NCI-H1417 treated with DMSO at 0.1 percent for 48 hours (cell line): ENCODE measurements around the gene VOPP1.

Experiments
- DNase-seq: peaks from one replicate; lab custom pipeline; 2025; lab: John Stamatoyannopoulos, UW

VOPP1 gene

GRCh38 chr7:55468495-55468894 lies 103.8 kb downstream of the VOPP1 start:
- DNase-seq, result no peak

GRCh38 chr7:55467047-55467593 lies 105.2 kb downstream of the VOPP1 start:
- DNase-seq, result no peak

GRCh38 chr7:55465691-55466090 lies 106.6 kb downstream of the VOPP1 start:
- no peak for DNase-seq

- no peak for DNase-seq
Observed at GRCh38 chr7:55464422-55464821, 107.9 kb downstream of the VOPP1 start.

GRCh38 chr7:55463686-55464262 lies 108.5 kb downstream of the VOPP1 start:
- DNase-seq, result no peak

GRCh38 chr7:55458351-55458750 lies 114.0 kb downstream of the VOPP1 start:
- no peak for DNase-seq

- DNase-seq, result no peak
Observed at GRCh38 chr7:55457801-55458200, 114.5 kb downstream of the VOPP1 start.

DNA sequence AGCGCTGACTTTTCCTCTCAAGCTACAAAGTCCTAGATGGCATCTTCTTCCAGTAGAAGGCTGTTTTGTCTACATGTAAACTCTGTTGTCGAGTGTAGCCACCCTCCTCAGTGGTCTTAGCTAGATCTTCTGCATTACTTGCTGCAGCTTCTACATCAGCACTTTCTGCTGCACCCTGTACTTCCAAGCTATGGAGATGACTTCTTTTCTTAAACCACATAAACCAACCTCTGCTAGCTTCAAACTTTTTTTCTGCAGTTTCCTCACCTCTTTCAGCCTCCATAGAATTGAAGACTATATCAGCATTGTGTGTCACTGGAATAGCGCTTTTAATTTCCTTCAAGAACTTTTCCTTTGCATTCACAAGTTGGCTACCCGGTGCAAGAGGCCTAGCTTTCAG lies 119.3 kb downstream of the VOPP1 start:
- DNase-seq, result no peak

- DNase-seq, result no peak
Observed at GRCh38 chr7:55449992-55450535, 122.2 kb downstream of the VOPP1 start.

DNA sequence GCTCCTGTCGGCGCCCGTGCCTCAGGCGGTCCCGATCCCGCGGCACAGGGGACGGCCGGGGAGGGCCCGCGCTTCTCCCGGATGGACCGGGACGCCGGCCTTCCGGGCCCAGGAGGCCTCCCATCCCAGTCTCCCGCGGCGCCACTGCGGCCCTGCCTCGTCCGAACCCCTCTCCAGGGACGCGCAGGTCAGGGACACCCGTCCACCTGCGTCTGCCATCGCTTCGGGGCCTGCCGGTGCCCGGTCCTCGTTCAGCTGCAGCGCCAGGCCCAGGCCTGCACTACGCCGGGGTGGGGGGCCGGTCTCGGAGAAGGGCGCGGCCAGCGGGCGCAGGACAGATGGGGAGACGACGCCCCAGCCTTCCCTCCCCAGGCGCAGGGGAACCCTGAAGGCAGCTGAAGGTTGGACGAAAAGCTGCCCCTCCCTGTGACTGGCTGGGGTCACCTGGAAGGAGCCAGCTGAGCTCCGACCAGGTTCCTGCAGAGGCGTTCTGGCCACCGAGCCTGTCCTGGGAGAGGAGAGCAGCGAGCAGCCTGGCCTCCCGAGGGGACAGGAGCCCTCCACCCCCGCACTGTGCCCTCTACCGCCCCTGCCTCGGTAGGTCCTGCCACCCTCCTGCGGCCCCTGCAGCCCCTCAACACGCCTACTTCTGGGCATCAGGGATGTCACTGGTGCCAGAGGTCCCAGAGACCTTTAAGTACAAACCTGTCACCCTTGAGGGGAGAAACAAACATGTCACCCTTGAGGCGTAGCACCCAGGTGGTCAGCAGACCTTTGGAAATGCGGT lies 122.9 kb downstream of the VOPP1 start:
- DNase-seq, result no peak

DNA sequence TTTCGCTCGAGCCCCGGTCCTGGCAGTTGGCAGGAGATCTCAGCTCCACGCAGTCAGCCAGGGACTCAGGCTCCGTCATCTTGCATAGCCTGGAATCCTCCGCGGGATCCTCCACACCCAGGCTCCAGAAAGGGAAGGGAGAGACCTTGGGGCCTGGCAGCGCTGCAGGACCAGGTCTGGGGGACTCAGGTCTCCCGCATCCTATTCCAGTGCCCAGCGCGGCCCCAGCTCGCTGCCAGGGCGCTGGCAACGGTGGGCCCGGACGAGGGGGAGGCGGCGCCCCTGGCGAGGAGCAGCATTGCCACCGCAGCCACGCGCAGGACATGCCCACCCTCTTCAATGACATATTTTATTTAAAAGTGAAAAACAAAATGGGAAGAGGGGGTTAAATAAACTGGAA lies 123.8 kb downstream of the VOPP1 start:
- no peak for DNase-seq

- DNase-seq, result no peak
Observed at GRCh38 chr7:55444786-55445185, 127.5 kb downstream of the VOPP1 start.

DNA sequence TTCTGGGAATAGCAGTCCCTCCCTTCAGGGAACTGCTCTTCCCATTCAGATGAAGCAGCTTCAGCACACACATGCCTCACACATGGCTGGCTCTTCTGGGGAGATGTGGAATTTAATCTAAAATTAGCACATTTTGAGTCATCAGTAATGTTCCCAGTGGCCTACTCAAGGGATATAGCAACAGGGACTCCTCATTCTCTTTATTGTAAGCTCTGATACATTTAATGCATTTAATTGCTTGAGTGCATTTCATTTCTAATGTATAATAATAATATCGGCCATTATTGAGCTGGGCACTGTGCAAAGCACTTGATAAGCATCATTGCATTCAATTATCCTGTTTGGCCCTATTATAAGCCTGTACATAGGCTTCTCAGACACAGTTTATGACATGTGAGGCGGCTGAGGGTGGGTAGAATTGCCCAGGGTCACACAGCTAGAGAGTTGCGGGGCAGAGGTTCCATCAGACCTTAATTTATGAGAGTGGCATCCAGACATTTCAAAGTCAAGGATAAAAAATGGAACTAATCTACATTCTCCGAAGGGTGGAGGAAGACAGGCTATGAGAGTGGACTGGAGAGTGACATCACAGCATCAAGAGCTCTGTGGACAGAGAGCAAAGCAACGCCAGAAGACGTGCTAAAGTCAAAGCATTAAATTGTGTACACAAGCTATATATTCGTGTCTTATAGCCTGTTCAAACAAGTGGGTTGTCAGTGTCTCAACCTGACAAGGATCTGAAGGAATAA lies 130.4 kb downstream of the VOPP1 start:
- DNase-seq, result no peak

GRCh38 chr7:55441002-55441401 lies 131.3 kb downstream of the VOPP1 start:
- no peak for DNase-seq

DNA sequence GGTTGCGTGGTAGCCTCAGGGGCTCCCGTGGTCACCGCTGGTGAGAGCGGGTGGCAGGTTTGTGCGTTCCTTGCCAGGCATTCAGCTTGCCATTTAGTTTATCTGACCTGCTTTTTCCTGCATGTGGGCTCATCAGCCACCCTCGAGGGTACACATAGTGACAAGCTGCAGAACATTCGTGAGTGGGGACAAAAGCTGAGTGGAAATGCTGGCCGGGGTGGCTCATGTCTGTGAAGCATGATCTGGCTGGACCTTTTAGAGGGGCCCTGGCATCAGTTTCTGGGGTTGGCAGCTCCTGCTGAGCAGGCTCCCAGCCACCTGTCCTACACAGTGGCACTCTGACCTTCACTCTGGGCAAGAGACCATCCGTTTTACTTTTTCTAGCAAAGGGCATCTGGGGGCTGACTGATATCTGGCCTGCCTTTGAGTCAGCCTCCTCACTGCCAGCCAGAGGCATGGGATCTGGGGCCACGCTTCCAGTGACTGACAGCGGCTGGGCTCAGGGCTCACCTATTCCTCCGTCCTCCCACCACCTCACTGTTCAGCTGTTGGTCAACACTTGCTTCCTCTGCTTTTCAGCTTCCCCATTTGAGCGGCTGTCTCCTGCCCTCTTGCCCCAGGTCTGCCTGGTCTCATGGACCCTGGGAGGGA lies 132.1 kb downstream of the VOPP1 start:
- DNase-seq, result no peak

DNA sequence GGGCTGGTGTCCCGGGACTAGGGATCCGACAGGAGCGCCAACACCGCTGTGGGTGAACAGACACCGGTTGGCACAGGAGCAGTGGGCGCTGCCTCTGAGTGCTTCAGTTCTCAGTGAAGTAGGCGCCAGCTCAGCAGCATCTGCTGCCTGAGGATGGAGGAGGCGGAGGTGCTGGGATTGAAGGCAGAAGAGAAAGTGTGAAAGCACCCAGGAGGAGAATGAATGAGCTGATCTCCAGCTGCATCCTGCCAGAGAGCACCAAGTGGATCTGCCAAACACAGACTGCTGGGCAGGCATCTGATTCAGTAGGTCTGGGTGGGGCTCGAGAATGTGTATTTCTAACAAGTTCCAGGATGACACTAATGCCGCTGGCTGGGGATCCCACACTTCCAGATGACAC lies 132.7 kb downstream of the VOPP1 start:
- no peak for DNase-seq

DNA sequence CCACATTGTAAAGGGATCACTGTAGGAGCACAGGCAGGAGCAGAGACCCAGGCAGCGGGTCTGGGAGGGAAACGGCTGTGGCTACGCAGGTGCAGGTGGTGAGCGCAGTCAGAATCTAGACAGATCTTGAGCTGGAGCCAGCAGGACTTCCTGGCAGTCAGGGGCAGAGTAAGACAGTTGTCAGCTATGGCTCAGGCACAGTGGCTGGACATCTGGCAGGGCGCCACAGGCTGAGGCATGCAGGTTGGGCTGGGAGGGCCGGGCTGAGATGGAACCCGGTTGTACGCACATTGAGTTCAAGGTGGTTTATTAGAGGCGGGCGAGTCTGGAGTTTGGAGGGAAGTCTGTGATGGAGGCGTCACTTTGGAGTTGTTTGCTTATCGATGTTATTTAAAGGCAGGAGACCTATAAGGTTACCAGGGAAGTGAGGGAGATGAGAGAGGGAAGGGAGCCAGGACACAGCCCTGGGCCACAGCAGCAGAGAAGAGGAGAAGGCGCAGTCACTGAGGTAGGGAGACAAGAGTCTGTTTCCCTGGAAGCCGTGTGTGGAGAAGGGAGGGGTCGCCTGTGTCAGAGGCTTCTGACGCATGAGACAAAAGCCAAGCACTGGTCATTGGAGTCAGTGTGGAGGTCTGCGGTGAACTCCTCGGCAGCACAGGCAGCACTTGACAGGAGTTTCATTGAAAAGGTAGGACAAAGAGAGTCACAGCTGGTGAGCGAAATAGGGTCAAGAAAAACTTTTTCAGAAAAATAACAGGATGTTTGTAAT lies 133.4 kb downstream of the VOPP1 start:
- DNase-seq, result no peak

GRCh38 chr7:55438085-55438756 lies 134.1 kb downstream of the VOPP1 start:
- peak; percentile 68 for DNase-seq

- no peak for DNase-seq
Observed at GRCh38 chr7:55437375-55437774, 134.9 kb downstream of the VOPP1 start.

GRCh38 chr7:55436457-55436856 lies 135.8 kb downstream of the VOPP1 start:
- DNase-seq, result no peak

- DNase-seq, result no peak
Observed at GRCh38 chr7:55435466-55435865, 136.8 kb downstream of the VOPP1 start.
